ENCODE measurements around the gene BAZ2B.

GRCh38 chr2:159545085-159545484 is 71.3 kb downstream of the BAZ2B start:
- no peak for TF ChIP-seq POLR2A (IDR thresholded peaks at IDR 0.05; ENCODE audit: low read depth, low read length)
- TF ChIP-seq POLR2AphosphoS5 (IDR thresholded peaks at IDR 0.05; ENCODE audit: low read depth, low read length) = no peak
- no peak for TF ChIP-seq SPI1 (IDR thresholded peaks at IDR 0.05; ENCODE audit: low read depth, low read length)
- TF ChIP-seq TAF1 (IDR thresholded peaks at IDR 0.05; ENCODE audit: low read depth, low read length) = no peak
- TF ChIP-seq POU2F2 (IDR thresholded peaks at IDR 0.05; ENCODE audit: low read depth, low read length) = no peak
